SU-DHL-6 (cell line): ENCODE results near the gene SRD5A1.

Source experiments
- EZH2phosphoT487 ChIP-seq: fragments of 200-600 bp; sonication (generic), shearing (Covaris generic); conservative IDR thresholded peaks from 2 replicates; pipeline ENCODE4 v1.6.1; 2018; ENCODE audit warnings: mild to moderate bottlenecking, antibody characterized with exemption, low read length, moderate library complexity, mixed read lengths
- TF ChIP-seq, protein P1 (sequence below): fragments of 200-600 bp; sonication (generic); IDR thresholded peaks from one replicate; pipeline ENCODE4 v1.5.1; 2017; ENCODE audit warnings: antibody characterized with exemption, mild to moderate bottlenecking, low read length, moderate library complexity; ENCODE audit not compliant: insufficient read depth, poor library complexity, severe bottlenecking

- TF ChIP-seq, protein P1, sequence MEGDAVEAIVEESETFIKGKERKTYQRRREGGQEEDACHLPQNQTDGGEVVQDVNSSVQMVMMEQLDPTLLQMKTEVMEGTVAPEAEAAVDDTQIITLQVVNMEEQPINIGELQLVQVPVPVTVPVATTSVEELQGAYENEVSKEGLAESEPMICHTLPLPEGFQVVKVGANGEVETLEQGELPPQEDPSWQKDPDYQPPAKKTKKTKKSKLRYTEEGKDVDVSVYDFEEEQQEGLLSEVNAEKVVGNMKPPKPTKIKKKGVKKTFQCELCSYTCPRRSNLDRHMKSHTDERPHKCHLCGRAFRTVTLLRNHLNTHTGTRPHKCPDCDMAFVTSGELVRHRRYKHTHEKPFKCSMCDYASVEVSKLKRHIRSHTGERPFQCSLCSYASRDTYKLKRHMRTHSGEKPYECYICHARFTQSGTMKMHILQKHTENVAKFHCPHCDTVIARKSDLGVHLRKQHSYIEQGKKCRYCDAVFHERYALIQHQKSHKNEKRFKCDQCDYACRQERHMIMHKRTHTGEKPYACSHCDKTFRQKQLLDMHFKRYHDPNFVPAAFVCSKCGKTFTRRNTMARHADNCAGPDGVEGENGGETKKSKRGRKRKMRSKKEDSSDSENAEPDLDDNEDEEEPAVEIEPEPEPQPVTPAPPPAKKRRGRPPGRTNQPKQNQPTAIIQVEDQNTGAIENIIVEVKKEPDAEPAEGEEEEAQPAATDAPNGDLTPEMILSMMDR: no peak
- TF ChIP-seq EZH2phosphoT487: no peak
These were observed 71.2 kb downstream of the SRD5A1 start for GRCh38 chr5:6704361-6704851.
